K562 (cell line): ENCODE measurements around the gene CFAP410. TPM values are rescaled to one million over a fixed set of nuclear protein-coding genes. Genes with fewer than 3 reads are reported as not detected.

Source experiments
- ATAC-seq: fragments of 200-7000 bp; cut with Tn5 transposase; 3 replicates; pipeline ENCODE4 v1.9.1; 2020; ENCODE audit warnings: moderate library complexity
- BruUV-seq: library from RNA; stranded (reverse); fragments of 400-500 nt; replicated peaks from 2 replicates; lab custom pipeline; 2021; lab: Mats Ljungman, UMichigan
- CTCF ChIA-PET: fragments of 300-600 bp; formaldehyde crosslinking; extraction: SDS; loops from one replicate; lab custom pipeline; 2021; ENCODE audit warnings: low intra/inter-chr PET ratio; lab: Yijun Ruan, JAX
- POLR2A ChIA-PET: fragments of 300-600, 350-650 bp; sonication (Branson Sonifier 250); formaldehyde crosslinking; extraction: SDS; loops from one replicate; lab custom pipeline; 2021; ENCODE audit warnings: antibody characterized with exemption, inconsistent platforms; lab: Yijun Ruan, JAX
- DNase-seq, 4 experiments: peaks; one replicate each; pipeline versions ENCODE4 v3.0.0 to v3.0.0-alpha.2; 2011 to 2018; ENCODE audit warnings: low spot score in 3 of 4, mixed read lengths in 3 of 4; ENCODE audit errors: extremely low read depth in 1 of 4
- FAIRE-seq: peaks from 2 replicates; lab custom pipeline; 2011; peaks lifted over from hg19 to GRCh38; lab: Jason Lieb, UNC
- H2AFZ ChIP-seq: 2 replicates; pipeline ENCODE4 v1.6.0; 2011; ENCODE audit warnings: low read depth, low read length, control low read depth, inconsistent platforms
- H3K27ac ChIP-seq: fragments of 200-600 bp; 3 replicates; pipeline ENCODE4 v1.8.0; 2011; ENCODE audit warnings: low read depth, mild to moderate bottlenecking, control low read depth, inconsistent platforms, low read length, moderate library complexity, mixed read lengths; ENCODE audit errors: extremely low read depth
- H3K27me3 ChIP-seq, 2 experiments: fragments of 300-600 bp in 1 of 2; 2 replicates in 1 of 2; 3 replicates in 1 of 2; pipeline versions ENCODE4 v1.6.0 to v1.8.0; 2011; ENCODE audit warnings: inconsistent platforms in 2 of 2, low read length in 2 of 2, mild to moderate bottlenecking in 1 of 2, mixed read lengths in 1 of 2, moderate library complexity in 1 of 2; ENCODE audit not compliant: control insufficient read depth in 2 of 2, insufficient read depth in 2 of 2
- H3K36me3 ChIP-seq: fragments of 300-600 bp; 3 replicates; pipeline ENCODE4 v1.8.0; 2011; ENCODE audit warnings: mild to moderate bottlenecking, low read length, inconsistent platforms; ENCODE audit not compliant: control insufficient read depth, insufficient read depth
- H3K4me1 ChIP-seq, 2 experiments: fragments of 200-600 bp in 1 of 2; replicated peaks in 1 of 2; 2 replicates in 1 of 2; 3 replicates in 1 of 2; pipeline versions ENCODE4 v1.5.1 to v1.8.0; 2011; ENCODE audit warnings: inconsistent platforms in 2 of 2, low read length in 2 of 2, mild to moderate bottlenecking in 1 of 2, mixed read lengths in 1 of 2, moderate library complexity in 1 of 2; ENCODE audit not compliant: control insufficient read depth in 2 of 2, insufficient read depth in 2 of 2
- H3K4me2 ChIP-seq: 2 replicates; pipeline ENCODE4 v1.6.1; 2011; ENCODE audit warnings: low read length, control low read depth, inconsistent platforms, mixed read lengths; ENCODE audit not compliant: insufficient read depth
- H3K4me3 ChIP-seq: fragments of 200-600 bp; sonication (generic), shearing (Covaris generic); 2 replicates; pipeline ENCODE4 v1.5.1; 2016; ENCODE audit warnings: control low read depth, inconsistent platforms
- H3K79me2 ChIP-seq: fragments of 200-600 bp; 3 replicates; pipeline ENCODE4 v1.8.0; 2011; ENCODE audit warnings: low read length, inconsistent platforms; ENCODE audit not compliant: control insufficient read depth, insufficient read depth
- H3K9ac ChIP-seq, 2 experiments: 2 replicates each; pipeline versions ENCODE4 v1.6.0 to v1.6.1; 2011; ENCODE audit warnings: low read depth in 2 of 2, low read length in 2 of 2, control low read depth in 1 of 2, inconsistent platforms in 1 of 2, mild to moderate bottlenecking in 1 of 2, mixed read lengths in 1 of 2; ENCODE audit not compliant: insufficient read depth in 1 of 2
- H3K9me1 ChIP-seq: one replicate; pipeline ENCODE4 v1.6.0; 2011; ENCODE audit warnings: inconsistent platforms, mild to moderate bottlenecking, low read length, moderate library complexity; ENCODE audit not compliant: control insufficient read depth, insufficient read depth
- H3K9me3 ChIP-seq: replicated peaks from 2 replicates; pipeline ENCODE4 v1.5.1; 2011; ENCODE audit warnings: low read depth, low read length, inconsistent platforms; ENCODE audit not compliant: control insufficient read depth, insufficient read depth
- H4K20me1 ChIP-seq: replicated peaks from 2 replicates; pipeline ENCODE4 v1.6.1; 2011; ENCODE audit warnings: low read length, inconsistent platforms, mixed read lengths; ENCODE audit not compliant: control insufficient read depth, insufficient read depth
- CAMTA2 ChIP-seq: fragments of 250-450 bp; sonication (Bioruptor Pico); conservative IDR thresholded peaks from 2 replicates; pipeline ENCODE4 v1.5.1; 2022
- HMGN3 ChIP-seq: IDR thresholded peaks from 2 replicates; pipeline ENCODE4 v1.6.1; 2011; ENCODE audit warnings: borderline replicate concordance, low read depth, mild to moderate bottlenecking, mixed read lengths, low read length; ENCODE audit not compliant: insufficient read length; ENCODE audit errors: extremely low read depth
- MAFG ChIP-seq: fragments of 450-650 bp; conservative IDR thresholded peaks from 2 replicates; pipeline ENCODE4 v1.6.1; 2016; ENCODE audit warnings: missing genetic modification characterization, missing compliant biosample characterization
- POLR2A ChIP-seq: fragments of 450-650 bp; conservative IDR thresholded peaks from 2 replicates; pipeline ENCODE4 v1.6.1; 2016
- POLR2AphosphoS2 ChIP-seq: IDR thresholded peaks from 2 replicates; pipeline ENCODE4 v1.6.1; 2012; ENCODE audit warnings: low read length, improper control_type of control experiment
- POLR2B ChIP-seq: fragments of 450-650 bp; IDR thresholded peaks from 2 replicates; pipeline ENCODE4 v1.6.1; 2018; ENCODE audit warnings: low read depth; ENCODE audit not compliant: partially characterized antibody
- POLR2G ChIP-seq: fragments of 200-400 bp; formaldehyde crosslinking; IDR thresholded peaks from 2 replicates; pipeline ENCODE4 v1.6.1; 2017; ENCODE audit warnings: low read depth, mild to moderate bottlenecking, antibody characterized with exemption, low read length, moderate library complexity
- SIN3B ChIP-seq: fragments of 450-650 bp; IDR thresholded peaks from 2 replicates; pipeline ENCODE4 v1.6.1; 2017; ENCODE audit warnings: low read depth, mild to moderate bottlenecking, moderate library complexity
- SUPT5H ChIP-seq: fragments of 450-650 bp; IDR thresholded peaks from 2 replicates; pipeline ENCODE4 v1.6.1; 2016
- ZNF239 ChIP-seq: fragments of 250-450 bp; sonication (Bioruptor Pico); IDR thresholded peaks from 2 replicates; pipeline ENCODE4 v1.4.0; 2020; ENCODE audit warnings: mild to moderate bottlenecking
- ZNF431 ChIP-seq: sonication (generic); formaldehyde crosslinking; IDR thresholded peaks from 2 replicates; pipeline ENCODE4 v1.8.0; 2022; ENCODE audit warnings: mild to moderate bottlenecking, missing genetic modification reagents
- ZNF444 ChIP-seq: fragments of 250-450 bp; sonication (Bioruptor Pico); IDR thresholded peaks from 2 replicates; pipeline ENCODE4 v1.4.0; 2020; ENCODE audit warnings: mild to moderate bottlenecking, moderate library complexity
- WGBS: fragments of 100-300 bp; shearing (Covaris generic); methylation state at CpG from one replicate; pipeline ENCODE4 v1.1.6; 2016; ENCODE audit warnings: low coverage, mixed read lengths; ENCODE audit not compliant: insufficient coverage; ENCODE audit errors: missing lambda C conversion rate; 5-methylcytosine and 5-hydroxymethylcytosine counted together
- in situ Hi-C: fragments of 300-500 bp; cut with MboI; formaldehyde crosslinking; loops from 4 replicates; pipeline ENCODE4 v1.15.0; 2018; ENCODE audit warnings: inconsistent platforms, mixed read lengths
- intact Hi-C: fragments of 100-400 bp; cut with micrococcal nuclease; formaldehyde crosslinking; loops from 2 replicates; pipeline ENCODE4 v1.14.2; 2022
- polyA plus RNA-seq, 8 experiments: library from polyadenylated mRNA; depleted of rRNA in 4 of 8; stranded (reverse) in 5 of 8; unstranded in 3 of 8; fragments of >200 nt; fragmentation: Nextera tagmentation in 2 of 8; fragmentation: Illumina TruSeq in 1 of 8; extraction: Ambion mirVana in 2 of 8; extraction: Trizol in 1 of 8; gene quantifications; 2 replicates each; pipeline versions ENCODE4 v1.2.1 to v1.2.3, GENCODE V29; 2011 to 2014; ENCODE audit warnings: inconsistent platforms in 1 of 8, missing spikeins in 1 of 8
- total RNA-seq, 7 experiments: library from RNA; depleted of rRNA in 6 of 7; stranded (reverse); fragments of >200 nt in 6 of 7; fragmentation: Illumina TruSeq in 2 of 7; extraction: Trizol in 2 of 7; gene quantifications; 2 replicates each; pipeline versions ENCODE4 v1.2.1 to v1.2.3, GENCODE V29; 2011 to 2021; ENCODE audit warnings: low replicate concordance in 1 of 7

CFAP410 gene
- total and polyA plus RNA-seq, 9 of the 15 experiments (the other 6 are each of a cell fraction or from before 2014, with no cell fraction given), result 0.07 to 17.3 (median 2.3) TPM

DNA sequence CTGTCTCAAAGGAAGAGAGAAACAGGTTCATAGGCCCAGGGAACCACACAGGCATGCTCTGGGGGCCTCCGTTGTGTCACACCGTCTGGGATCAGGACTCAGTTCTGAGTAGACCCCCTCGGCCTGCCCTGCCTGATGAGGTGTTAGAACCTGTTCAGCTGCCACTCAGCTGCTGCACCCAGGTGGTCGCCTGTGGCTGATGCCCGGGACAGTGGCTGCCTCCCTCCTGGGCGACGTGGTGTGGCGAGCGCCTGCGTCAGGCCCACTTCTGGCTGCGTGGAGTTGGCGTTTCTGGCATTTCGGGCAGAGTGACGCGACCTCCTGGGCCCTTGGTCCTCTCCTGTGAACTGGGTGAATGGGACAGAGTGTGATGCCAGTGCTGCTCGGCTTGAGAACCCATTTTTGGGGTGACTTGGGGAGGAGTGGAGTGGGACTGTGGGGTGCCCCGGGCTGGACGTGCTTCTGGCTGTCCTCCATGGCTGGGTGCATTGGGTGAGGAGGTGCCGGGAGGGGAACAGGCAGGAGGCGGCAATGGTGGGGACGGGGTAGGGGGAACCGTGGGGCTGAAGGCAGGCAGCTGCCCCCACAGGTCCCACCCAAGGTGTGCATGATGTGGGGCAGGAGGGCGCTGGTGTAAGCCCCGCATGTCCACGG, 10.8 kb downstream of the CFAP410 start:
- Histone ChIP-seq H3K27ac (no peak overlapping the region), H3K79me2 (no peaks in the 10 kb centered on the region), H2AFZ (no peak overlapping the region), H3K9me3 (no peaks in the 10 kb centered on the region), H3K9me1 (peaks cover 7% of the 10 kb centered on the region), H3K4me3 (no peak overlapping the region), H3K9ac (peak overlapping the region in 1 of 2 experiments; percentile 52; a peak in 2 of 4 replicates), H3K4me2 (no peak overlapping the region), H3K4me1 (peaks cover 0 to 56% of the 10 kb centered on the region in 2 experiments; a peak in 2 of 5 replicates), H4K20me1 (peaks cover 14% of the 10 kb centered on the region), H3K27me3 (no peaks in the 10 kb centered on the region), H3K36me3 (peaks cover 36% of the 10 kb centered on the region; the same call in 1 of the 3 replicates)
- POLR2A ChIA-PET, result interaction anchor here (0.6 to 1.4 kb wide), 3 partner anchors 7 to 10 kb away, joined by 3 to 9 read pairs (median 3); no protein-coding TSS in a partner anchor
- DNase-seq (no peak), ATAC-seq (no peak; the same call in 1 of the 3 replicates), FAIRE-seq (no peak)
- CTCF ChIA-PET, result no interaction called here
- intact Hi-C loops (no loop called here), in situ Hi-C loops (no loop called here)
- BruUV-seq, result no TSS peak
- TF ChIP-seq ZNF444 (CRISPR knock-in tag) (no peak), POLR2AphosphoS2 (peak; percentile 45; the same call in 1 of the 2 replicates), ZNF431 (CRISPR knock-in tag) (no peak), SUPT5H (peak; percentile 48; the same call in 1 of the 2 replicates), ZNF239 (CRISPR knock-in tag) (no peak), CAMTA2 (CRISPR knock-in tag) (0 out of 2 replicates have a peak, but pooled peaks have one; percentile 13), SIN3B (no peak), HMGN3 (peak; percentile 11), POLR2A (peak; percentile 27), POLR2B (peak; percentile 20), MAFG (no peak), POLR2G (peak; percentile 57)
- WGBS, result 71% methylated on average over 24 of the region's 25 CpGs
